Activated naive CD8-positive, alpha-beta T cell treated with anti-CD3 and anti-CD28 coated beads, Interleukin-2, amount 10 ng/mL, durations not matched to agents 7 days and 5 days (primary cell): ENCODE measurements around the gene WSB1. TPM values are rescaled to one million over a fixed set of nuclear protein-coding genes. Genes with fewer than 3 reads are reported as not detected.
"Not testable (repeated sequence)": the region's sequence is repeated elsewhere in the genome, so short reads cannot be mapped to it uniquely, and the experiment has no call there.

Source experiments
- ATAC-seq: fragments of 150-1000 bp; cut with Tn5 transposase; one replicate; pipeline ENCODE4 v1.10.0; 2021; ENCODE audit warnings: low read depth, moderate library complexity
- POLR2A ChIA-PET: fragments of 350-600 bp; sonication (Branson Sonifier 250); formaldehyde crosslinking; loops from one replicate; lab custom pipeline; 2021; ENCODE audit warnings: antibody characterized with exemption; lab: Charles Lee
- DNase-seq: peaks from one replicate; pipeline ENCODE4 v3.0.0; 2021
- H3K27ac Mint-ChIP-seq: one replicate; pipeline ENCODE4 v1.8.0; 2022; ENCODE audit warnings: mild to moderate bottlenecking, mixed read lengths
- H3K27me3 Mint-ChIP-seq: one replicate; pipeline ENCODE4 v1.8.0; 2022; ENCODE audit warnings: mild to moderate bottlenecking, moderate library complexity, mixed read lengths
- H3K36me3 Mint-ChIP-seq: one replicate; pipeline ENCODE4 v1.8.0; 2021; ENCODE audit warnings: mild to moderate bottlenecking, mixed read lengths
- H3K4me1 Mint-ChIP-seq: one replicate; pipeline ENCODE4 v1.8.0; 2021; ENCODE audit warnings: mixed read lengths
- H3K4me3 Mint-ChIP-seq: one replicate; pipeline ENCODE4 v1.8.0; 2022; ENCODE audit warnings: mild to moderate bottlenecking, moderate library complexity, mixed read lengths
- H3K9me3 Mint-ChIP-seq: one replicate; pipeline ENCODE4 v1.8.0; 2021; ENCODE audit warnings: mixed read lengths
- total RNA-seq, 2 experiments: library from RNA; stranded (reverse); gene quantifications; one replicate each; pipeline ENCODE4 v1.2.3, GENCODE V29; 2021

Gene WSB1
- total RNA-seq, 2 experiments from 2014 or later, result 171 to 175 TPM

DNA sequence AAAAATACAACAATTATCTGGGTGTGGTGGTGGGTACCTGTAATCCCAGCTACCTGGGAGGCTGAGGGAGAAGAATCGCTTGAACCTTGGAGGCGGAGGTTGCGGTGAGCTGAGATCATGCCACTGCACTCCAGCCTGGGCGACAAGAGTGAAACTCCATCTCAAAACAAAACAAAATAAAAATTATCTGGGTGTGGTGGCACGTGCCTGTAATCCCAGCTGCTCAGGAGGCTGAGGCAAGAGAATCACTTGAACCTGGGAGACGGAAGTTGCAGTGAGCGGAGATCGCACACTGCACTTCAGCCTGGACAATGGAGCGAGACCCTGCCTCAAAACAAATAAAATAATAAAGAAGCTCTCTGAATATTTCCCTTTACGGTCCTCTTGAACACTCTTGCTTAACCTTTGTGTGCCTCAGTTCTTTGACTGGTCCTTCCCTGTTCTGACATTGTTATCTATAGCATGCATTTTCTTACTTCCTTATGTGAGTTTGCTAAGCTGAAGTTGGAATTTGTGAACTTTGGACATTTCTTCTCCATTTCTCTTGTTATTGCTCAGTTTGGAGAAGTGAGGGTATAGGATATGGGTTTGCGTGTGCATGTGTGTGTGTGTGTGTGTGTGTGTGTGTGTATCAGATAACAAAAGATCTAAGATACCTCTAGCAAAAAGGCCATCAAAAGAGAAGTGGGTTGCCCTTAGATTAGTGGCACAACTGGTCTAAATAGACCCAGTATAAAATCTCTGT is 29.7 kb upstream of the WSB1 start:
- Mint-ChIP-seq H3K36me3 (no peaks in the 10 kb centered on the region), H3K27me3 (peaks cover 18% of the 10 kb centered on the region), H3K4me3 (no peak overlapping the region), H3K4me1 (no peaks in the 10 kb centered on the region), H3K9me3 (no peaks in the 10 kb centered on the region), H3K27ac (no peak overlapping the region)
- POLR2A ChIA-PET, result interaction anchor here (1.1 kb wide), 1 partner anchor 29 kb away, joined by 3 read pairs; no protein-coding TSS in a partner anchor
- DNase-seq (no peak), ATAC-seq (no peak)

DNA sequence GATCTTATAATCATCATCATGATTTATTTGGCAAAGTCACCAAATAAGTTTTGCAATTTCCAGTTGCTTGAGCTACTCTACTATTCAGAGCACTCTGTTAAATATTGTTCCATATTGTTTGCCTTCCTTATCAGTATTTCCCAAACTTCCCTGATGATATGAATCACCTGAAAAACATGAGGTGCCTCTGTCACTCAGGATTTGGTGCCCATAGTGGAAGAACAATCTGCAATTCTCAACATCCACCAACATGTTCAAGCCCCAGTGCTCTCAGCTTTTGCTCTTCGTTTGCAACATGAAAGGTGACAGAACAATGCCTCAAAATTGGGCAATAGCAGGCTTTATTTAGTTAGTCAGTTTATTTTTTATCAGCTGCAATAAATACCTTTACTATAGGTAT is 28.6 kb upstream of the WSB1 start:
- H3K4me3 Mint-ChIP-seq, result no peak overlapping the region
- ATAC-seq (no peak), DNase-seq (no peak)
- H3K36me3 Mint-ChIP-seq, result no peaks in the 10 kb centered on the region
- H3K27ac Mint-ChIP-seq, result no peak overlapping the region
- POLR2A ChIA-PET, result no interaction called here
- no peaks in the 10 kb centered on the region for H3K4me1 Mint-ChIP-seq
- no peaks in the 10 kb centered on the region for H3K9me3 Mint-ChIP-seq
- peaks cover 18% of the 10 kb centered on the region for H3K27me3 Mint-ChIP-seq

DNA sequence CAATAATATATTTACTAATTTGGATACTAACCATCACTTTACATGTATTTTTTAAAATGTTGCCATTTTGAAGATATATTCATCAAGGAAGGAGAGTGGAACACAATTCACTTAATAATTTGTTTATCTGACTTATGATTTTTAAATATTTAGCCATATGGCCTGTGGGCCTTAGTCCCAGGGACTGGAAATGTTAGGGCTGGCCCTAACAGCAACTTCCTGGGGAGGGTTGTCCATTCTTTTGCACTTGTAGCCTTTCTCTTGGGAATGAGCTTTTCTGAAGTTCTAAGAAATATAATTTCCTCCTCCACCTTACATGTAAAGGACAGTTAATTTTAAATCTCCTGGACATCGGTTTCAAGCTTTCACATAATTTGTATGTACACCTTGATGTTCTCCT is 27.7 kb upstream of the WSB1 start:
- DNase-seq (no peak), ATAC-seq (no peak)
- Mint-ChIP-seq H3K36me3 (no peaks in the 10 kb centered on the region), H3K9me3 (no peaks in the 10 kb centered on the region), H3K4me3 (no peak overlapping the region), H3K27me3 (peaks cover 16% of the 10 kb centered on the region), H3K27ac (no peak overlapping the region), H3K4me1 (no peaks in the 10 kb centered on the region)
- POLR2A ChIA-PET, result no interaction called here

DNA sequence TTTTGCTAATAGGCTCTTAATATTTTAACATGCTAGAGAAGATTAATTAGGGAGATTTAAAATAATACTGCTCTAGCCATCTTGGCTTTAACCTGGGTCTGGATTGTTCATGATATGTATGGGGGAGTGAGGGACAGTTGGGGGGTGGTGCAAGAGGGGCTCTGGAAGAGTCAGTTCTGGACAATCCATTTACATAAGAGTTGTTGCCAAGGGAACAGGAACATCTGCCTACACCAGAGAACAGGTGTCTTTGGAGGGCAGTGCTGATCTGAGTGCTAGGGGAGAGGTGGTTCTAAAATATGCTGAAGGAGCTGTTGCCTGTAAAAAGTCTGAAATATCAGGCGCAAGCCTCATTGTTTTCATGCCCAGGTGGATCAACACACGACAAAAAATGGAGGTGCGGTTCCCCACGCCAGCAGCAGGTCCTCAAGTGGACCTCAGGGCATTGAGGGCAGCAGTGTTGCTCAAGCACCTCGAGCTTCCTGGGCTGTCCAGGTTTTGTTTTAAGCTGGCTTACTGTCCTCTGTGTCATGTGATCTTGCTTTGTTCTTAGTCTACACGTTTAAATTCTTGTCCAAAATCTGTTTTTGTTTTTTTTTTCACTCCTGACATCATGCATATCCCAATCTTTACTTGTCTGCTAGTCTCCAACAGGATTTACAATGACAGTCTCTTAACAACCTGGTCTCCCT is 25.4 kb upstream of the WSB1 start:
- H3K9me3 Mint-ChIP-seq, result no peaks in the 10 kb centered on the region
- no peaks in the 10 kb centered on the region for H3K4me1 Mint-ChIP-seq
- POLR2A ChIA-PET, result interaction anchor here (0.7 kb wide), 1 partner anchor 25 kb away, joined by 3 read pairs; no protein-coding TSS in a partner anchor
- H3K27me3 Mint-ChIP-seq, result peaks cover 16% of the 10 kb centered on the region
- ATAC-seq (no peak), DNase-seq (no peak)
- no peaks in the 10 kb centered on the region for H3K36me3 Mint-ChIP-seq
- H3K4me3 Mint-ChIP-seq, result no peak overlapping the region
- H3K27ac Mint-ChIP-seq, result no peak overlapping the region

DNA sequence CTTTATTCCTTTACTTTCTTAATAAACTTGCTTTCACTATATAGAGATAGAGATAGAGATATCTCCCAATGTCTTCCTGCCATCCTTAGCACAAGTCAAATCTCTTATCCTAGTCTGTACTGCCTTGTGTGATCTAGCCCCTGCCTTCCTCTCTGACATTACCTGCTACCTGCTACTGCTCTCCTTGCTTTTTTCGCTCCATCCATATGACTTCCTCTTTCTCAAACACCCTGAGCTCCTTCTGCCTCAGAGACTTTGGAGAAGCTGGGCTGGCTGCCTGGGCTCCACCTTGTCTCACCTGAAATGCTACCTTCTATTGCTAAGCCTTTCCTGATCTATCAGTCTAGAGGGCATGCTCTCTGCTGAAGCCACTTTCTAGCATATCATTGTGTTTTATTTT is 24.7 kb upstream of the WSB1 start:
- Mint-ChIP-seq H3K4me1 (no peaks in the 10 kb centered on the region), H3K27ac (no peak overlapping the region), H3K4me3 (no peak overlapping the region), H3K9me3 (no peaks in the 10 kb centered on the region), H3K27me3 (peaks cover 12% of the 10 kb centered on the region), H3K36me3 (no peaks in the 10 kb centered on the region)
- no peak for DNase-seq
- ATAC-seq, result no peak
- POLR2A ChIA-PET, result interaction anchor here (0.7 kb wide), 1 partner anchor 25 kb away, joined by 3 read pairs; no protein-coding TSS in a partner anchor

DNA sequence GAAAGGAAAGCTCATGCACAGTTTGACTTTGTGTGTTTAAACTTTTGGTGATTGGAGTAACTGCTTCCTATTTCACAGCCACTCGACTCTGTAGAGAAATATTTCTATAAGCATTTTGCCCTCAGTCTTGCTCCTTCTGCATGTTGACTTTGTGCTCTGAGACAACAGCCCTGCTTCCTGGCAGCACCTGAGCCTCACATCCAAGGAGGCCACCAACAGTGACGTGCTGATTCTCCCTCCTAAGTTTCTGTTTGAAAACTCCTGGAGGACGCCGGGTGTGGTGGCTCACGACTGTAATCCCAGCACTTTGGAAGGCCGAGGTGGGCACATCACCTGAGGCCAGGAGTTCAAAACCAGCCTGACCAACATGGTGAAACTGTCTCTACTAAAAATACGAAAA is 23.9 kb upstream of the WSB1 start:
- DNase-seq (no peak), ATAC-seq (no peak)
- Mint-ChIP-seq H3K4me3 (no peak overlapping the region), H3K36me3 (no peaks in the 10 kb centered on the region), H3K4me1 (no peaks in the 10 kb centered on the region), H3K27me3 (peaks cover 12% of the 10 kb centered on the region), H3K27ac (no peak overlapping the region), H3K9me3 (no peaks in the 10 kb centered on the region)
- POLR2A ChIA-PET, result no interaction called here

DNA sequence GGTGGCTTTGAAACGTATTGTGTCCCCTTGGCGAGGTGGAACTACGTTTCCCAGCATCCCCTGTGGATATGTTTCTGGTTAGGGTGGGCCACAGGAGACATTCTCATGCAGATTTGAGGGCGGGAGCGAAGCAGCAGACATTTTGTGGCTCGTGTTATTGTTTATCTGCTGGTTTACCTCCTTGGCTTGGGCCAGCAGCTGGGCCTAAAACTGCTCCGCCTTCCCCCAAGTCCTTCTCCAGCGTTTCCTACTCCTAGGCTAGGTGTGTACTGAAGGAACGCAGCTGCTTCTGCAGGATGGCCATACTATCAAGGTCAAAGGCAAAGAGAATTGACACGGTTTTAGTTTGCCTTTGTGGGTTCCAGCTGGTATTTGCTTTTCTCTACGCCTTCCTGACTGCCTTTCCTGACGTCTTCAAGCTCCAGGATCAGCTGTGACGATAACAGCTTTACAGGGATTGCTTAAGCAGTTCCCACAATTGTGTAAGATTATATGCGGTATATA is 17.2 kb upstream of the WSB1 start:
- DNase-seq (no peak), ATAC-seq (no peak)
- Mint-ChIP-seq H3K9me3 (no peaks in the 10 kb centered on the region), H3K36me3 (no peaks in the 10 kb centered on the region), H3K4me1 (no peaks in the 10 kb centered on the region), H3K27me3 (peaks cover 4% of the 10 kb centered on the region), H3K27ac (no peak overlapping the region), H3K4me3 (no peak overlapping the region)
- POLR2A ChIA-PET, result interaction anchor here (0.6 kb wide), 1 partner anchor 21 kb away, joined by 3 read pairs; no protein-coding TSS in a partner anchor

DNA sequence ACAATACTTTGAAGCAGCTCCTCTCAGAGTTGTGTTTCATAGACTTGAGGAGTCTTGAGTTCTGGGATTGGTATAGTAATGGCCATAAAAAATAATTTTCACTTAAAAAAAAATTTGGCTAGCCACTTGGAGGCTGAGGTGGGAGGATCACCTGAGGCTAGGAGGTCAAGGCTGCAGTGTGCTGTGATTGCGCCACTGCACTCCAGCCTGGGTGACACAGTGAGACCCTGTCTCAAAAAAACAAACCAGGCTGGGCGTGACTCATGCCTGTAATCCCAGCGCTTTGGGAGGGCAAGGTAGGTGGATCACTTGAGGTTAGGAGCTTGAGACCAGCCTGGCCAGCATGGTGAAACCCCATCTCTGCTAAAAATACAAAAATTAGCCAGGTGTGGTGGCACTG is 14.8 kb upstream of the WSB1 start:
- DNase-seq, H3K36me3 Mint-ChIP-seq, H3K4me3 Mint-ChIP-seq, H3K27ac Mint-ChIP-seq, ATAC-seq, H3K9me3 Mint-ChIP-seq, H3K4me1 Mint-ChIP-seq, H3K27me3 Mint-ChIP-seq, POLR2A ChIA-PET: not testable (repeated sequence)

DNA sequence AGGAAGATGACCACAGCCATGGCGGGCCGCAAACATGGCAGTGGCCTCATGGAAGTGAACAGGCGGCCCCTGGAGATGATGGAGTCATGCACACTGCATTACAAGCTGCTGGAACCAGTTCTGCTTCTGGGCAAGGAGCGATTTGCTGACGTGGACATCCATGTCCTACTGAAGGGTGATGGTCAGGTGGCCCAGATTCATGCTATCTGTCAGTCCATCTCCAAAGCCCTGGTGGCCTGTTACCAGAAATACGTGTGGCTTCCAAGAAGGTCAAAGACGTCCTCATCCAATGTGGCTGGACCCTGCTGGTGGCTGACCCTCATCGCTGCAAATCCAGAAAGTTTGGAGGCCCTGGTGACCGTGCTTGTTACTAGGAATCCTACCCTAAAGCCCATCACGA is 13.4 kb upstream of the WSB1 start:
- ATAC-seq (no peak), DNase-seq (no peak)
- Mint-ChIP-seq H3K4me3 (no peak overlapping the region), H3K27ac (no peak overlapping the region), H3K27me3 (peaks cover 3% of the 10 kb centered on the region), H3K36me3 (no peaks in the 10 kb centered on the region), H3K9me3 (no peaks in the 10 kb centered on the region), H3K4me1 (peaks cover 5% of the 10 kb centered on the region)
- POLR2A ChIA-PET, result no interaction called here

DNA sequence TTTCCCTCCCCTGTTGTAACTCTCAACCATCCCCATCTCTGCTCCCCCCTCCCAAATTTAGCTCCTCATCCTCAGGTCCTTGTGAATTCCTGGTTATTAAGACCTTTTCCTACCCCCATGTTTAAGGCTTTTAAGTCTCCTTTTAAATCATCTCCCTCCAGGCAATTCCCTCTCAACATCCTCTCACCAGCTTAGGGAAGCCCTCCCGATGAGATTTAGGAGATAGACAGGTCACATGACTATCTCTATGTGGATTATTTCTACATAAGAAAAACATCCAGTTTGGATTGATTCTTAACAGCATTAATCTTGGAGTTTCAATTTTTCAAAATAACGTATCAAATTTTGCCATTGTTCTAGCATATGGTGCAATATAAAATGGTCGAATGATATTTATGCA is 12.5 kb upstream of the WSB1 start:
- H3K27ac Mint-ChIP-seq, result no peak overlapping the region
- ATAC-seq, result no peak

DNA sequence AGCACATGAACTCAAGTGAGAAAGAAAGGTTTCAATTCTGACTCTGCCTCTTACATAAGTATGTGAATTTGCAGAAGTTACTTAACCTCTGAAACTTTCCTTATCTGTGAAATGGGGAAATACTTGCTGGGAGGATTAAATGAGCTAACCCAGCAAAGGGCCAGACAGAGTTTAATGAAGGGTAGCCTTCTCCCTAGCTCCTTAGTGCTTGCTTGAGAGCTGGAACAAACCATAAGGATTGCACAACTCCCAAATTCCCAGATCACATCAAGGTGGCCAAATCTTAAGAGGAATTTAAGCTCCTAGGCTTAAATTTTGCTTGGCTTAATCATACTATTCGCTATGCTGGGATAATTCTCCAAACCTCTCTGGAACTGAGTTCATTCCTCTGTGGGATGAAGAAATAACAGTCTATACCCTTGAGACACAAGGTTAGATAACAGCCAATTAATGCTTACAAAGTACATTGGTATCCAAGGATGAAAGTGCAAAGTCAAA is 11.8 kb upstream of the WSB1 start:
- Mint-ChIP-seq H3K36me3 (no peaks in the 10 kb centered on the region), H3K4me3 (no peak overlapping the region), H3K27me3 (peaks cover 3% of the 10 kb centered on the region), H3K9me3 (no peaks in the 10 kb centered on the region), H3K27ac (no peak overlapping the region), H3K4me1 (peaks cover 7% of the 10 kb centered on the region)
- DNase-seq (no peak), ATAC-seq (no peak)
- POLR2A ChIA-PET, result interaction anchor here (1.0 kb wide), 1 partner anchor 10 kb away, joined by 3 read pairs; no protein-coding TSS in a partner anchor

More for the DNA sequence above, 12.5 kb upstream of the WSB1 start:
- Mint-ChIP-seq H3K9me3 (no peaks in the 10 kb centered on the region), H3K27me3 (peaks cover 3% of the 10 kb centered on the region), H3K36me3 (no peaks in the 10 kb centered on the region), H3K4me1 (peaks cover 7% of the 10 kb centered on the region), H3K4me3 (no peak overlapping the region)
- no peak for DNase-seq
- POLR2A ChIA-PET, result interaction anchor here (1.0 kb wide), 1 partner anchor 11 kb away, joined by 3 read pairs; no protein-coding TSS in a partner anchor

DNA sequence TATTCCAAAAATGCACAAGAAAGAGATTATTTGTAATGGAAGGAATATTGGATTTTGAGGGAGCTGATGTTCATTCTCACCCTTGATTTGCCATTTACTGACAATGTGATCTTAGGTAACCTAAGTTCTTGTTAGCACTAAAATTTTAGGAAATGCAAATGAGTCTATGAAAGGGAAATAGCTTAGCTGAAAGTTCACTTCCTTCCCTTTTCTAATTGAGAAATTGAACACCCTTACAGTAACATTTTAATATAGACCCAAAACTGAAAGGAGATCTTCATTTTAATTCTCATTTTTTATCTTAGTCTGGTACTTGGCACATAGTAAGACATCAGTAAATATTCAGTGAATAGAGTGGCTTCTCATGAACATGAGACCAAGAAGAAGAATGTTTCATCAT is 10.9 kb upstream of the WSB1 start:
- DNase-seq, result no peak
- Mint-ChIP-seq H3K36me3 (no peaks in the 10 kb centered on the region), H3K27me3 (peaks cover 3% of the 10 kb centered on the region), H3K9me3 (no peaks in the 10 kb centered on the region), H3K4me1 (peaks cover 7% of the 10 kb centered on the region), H3K27ac (no peak overlapping the region), H3K4me3 (no peak overlapping the region)
- POLR2A ChIA-PET, result no interaction called here
- no peak for ATAC-seq

DNA sequence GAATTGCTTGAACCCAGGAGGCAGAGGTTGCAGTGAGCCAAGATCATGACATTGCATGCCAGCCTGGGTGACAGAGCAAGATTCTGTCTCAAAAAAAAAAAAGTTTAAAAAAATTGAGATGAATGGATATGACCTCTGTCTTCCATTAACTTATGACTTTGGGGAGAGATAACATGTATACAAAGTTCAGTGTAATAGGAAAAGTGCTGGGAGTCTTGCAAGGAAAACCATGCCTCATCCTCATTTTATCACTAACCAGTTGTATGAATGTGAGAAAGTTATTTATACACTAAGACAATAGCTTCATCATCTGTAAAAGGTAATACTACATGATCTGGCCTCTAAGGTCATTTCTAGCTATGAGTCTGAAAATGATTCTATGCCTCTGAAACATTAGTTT is 10.2 kb upstream of the WSB1 start:
- H3K36me3 Mint-ChIP-seq, result no peaks in the 10 kb centered on the region
- H3K27ac Mint-ChIP-seq, result no peak overlapping the region
- ATAC-seq, result no peak
- DNase-seq, result no peak
- peaks cover 8% of the 10 kb centered on the region for H3K27me3 Mint-ChIP-seq
- no peak overlapping the region for H3K4me3 Mint-ChIP-seq
- no peaks in the 10 kb centered on the region for H3K9me3 Mint-ChIP-seq
- POLR2A ChIA-PET, result no interaction called here
- peaks cover 7% of the 10 kb centered on the region for H3K4me1 Mint-ChIP-seq
